Stimulated activated CD8-positive, alpha-beta memory T cell treated with anti-CD3 and anti-CD28 coated beads, Interleukin-4, amount 100 ng/mL, for 48 hours (primary cell): ENCODE results near the gene GNAI2.

ENCODE experiments used
- DNase-seq: peaks from one replicate; pipeline ENCODE4 v3.0.0-alpha.2; 2020

GNAI2 gene

GRCh38 chr3:50300681-50301254 is 64.8 kb downstream of the GNAI2 start:
- DNase-seq: no peak

GRCh38 chr3:50302095-50303012 is 66.3 kb downstream of the GNAI2 start:
- no peak for DNase-seq

- no peak for DNase-seq
Observed at GRCh38 chr3:50303013-50303815, 67.2 kb downstream of the GNAI2 start, which contains the start of gene HYAL1. TSS of gene HYAL1 (minus strand) at chr3:50303574. CDS start at chr3:50302956, 618 bp downstream.

- no peak for DNase-seq
Observed at GRCh38 chr3:50304601-50305000, 68.6 kb downstream of the GNAI2 start.
